NB4 (cell line): ENCODE results near the gene SRBD1.

Experiments used
- CTCF ChIP-seq: IDR thresholded peaks from one replicate; pipeline ENCODE4 v1.5.1; 2012; ENCODE audit warnings: low read depth, low read length
- MAX ChIP-seq: IDR thresholded peaks from 2 replicates; pipeline ENCODE4 v1.6.1; 2011; ENCODE audit warnings: low read depth, low read length
- MYC ChIP-seq: IDR thresholded peaks from 2 replicates; pipeline ENCODE4 v1.6.1; 2011; ENCODE audit warnings: low read depth, low read length
- POLR2A ChIP-seq: IDR thresholded peaks from 2 replicates; pipeline ENCODE4 v1.6.1; 2011; ENCODE audit warnings: mild to moderate bottlenecking; ENCODE audit not compliant: insufficient read length; ENCODE audit errors: extremely low read depth

GRCh38 chr2:45643095-45643494 is 32.0 kb upstream of the SRBD1 start:
- TF ChIP-seq CTCF (no peak), POLR2A (no peak), MAX (no peak), MYC (no peak)
